Epidermal melanocyte (primary cell): ENCODE results near the gene TYW1.
A peak's percentile ranks its signal among the peaks of the same experiment; 100 is the strongest.
"Not testable (repeated sequence)": the region's sequence is repeated elsewhere in the genome, so short reads cannot be mapped to it uniquely, and the experiment has no call there.

Experiments used
- DNase-seq: peaks from one replicate; pipeline ENCODE4 v3.0.0; 2011; ENCODE audit warnings: low spot score; ENCODE audit not compliant: insufficient read length

The TYW1 gene

DNA sequence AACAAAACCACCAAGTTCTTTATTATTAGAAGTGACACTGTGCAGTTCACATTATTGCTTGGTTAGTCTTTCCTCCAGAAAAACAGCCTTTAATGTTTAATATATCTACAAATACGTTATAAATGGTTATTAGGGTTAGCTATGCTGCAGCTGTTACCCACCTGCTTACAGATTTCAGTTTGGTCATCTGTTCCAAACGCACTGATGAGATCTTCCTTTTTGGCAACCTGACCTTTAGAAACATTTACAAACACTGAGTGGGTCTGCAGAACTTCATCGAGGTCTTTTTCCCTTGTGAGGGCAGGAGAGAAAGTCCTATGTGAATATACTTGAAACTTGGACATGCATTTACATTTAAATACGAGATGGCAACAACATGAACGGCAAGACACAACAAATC, 2.6 kb upstream of the TYW1 start:
- not testable (repeated sequence) for DNase-seq

DNA sequence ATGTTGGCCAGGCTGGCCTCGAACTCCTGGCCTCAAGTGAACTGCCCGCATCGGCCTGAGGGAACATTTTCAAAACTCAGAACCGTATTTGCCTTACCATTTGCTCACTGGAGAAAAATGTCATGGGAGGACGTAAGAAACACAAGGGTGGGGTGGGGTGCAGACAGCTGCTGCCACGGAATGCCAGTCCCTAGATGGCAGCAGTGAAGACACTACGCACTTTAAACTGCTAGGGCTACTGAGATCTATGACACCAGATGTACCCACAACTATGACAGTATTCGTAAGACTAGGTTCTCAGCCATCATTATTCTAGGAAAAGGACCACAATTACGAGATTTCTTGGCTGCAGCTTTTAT, 2.0 kb upstream of the TYW1 start:
- not testable (repeated sequence) for DNase-seq

GRCh38 chr7:66995050-66995776, 1.4 kb upstream of the TYW1 start, which contains the start of gene SBDS:
TSS of gene SBDS (minus strand) at chr7:66995586. CDS start at chr7:66995417, 169 bp downstream.
- DNase-seq = peak; percentile 21

DNA sequence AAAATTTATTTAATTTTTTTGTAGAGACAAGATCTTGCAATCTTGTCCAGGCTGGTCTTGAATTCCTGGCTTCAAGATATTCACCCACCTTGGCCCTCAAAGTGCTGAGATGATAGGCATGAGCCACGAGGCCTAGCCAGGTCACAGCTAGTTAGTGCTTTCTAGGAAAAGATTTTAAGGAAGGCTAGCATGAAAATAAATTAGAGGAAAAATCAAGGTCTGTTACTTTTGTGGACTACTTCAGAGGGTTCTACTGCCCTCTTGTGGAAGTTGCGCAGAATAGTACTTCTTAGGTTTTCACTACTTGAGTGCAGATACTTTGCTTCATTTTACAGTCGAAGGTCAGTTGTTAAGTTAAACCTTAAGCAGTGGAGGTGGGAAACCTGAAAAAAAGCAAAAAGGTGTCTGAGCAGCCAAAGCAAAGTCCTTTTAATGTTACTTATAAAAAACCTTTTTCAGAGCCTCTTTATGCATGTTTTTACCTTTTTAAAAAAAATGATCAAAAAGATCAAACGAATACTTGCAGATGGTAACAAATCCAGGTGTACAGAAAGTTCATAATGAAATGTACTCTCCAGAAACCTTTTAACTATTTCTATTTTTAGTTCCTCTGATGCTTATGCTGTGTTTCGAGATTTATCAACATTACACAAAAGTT, 4.1 kb downstream of the TYW1 start:
- DNase-seq = not testable (repeated sequence)

DNA sequence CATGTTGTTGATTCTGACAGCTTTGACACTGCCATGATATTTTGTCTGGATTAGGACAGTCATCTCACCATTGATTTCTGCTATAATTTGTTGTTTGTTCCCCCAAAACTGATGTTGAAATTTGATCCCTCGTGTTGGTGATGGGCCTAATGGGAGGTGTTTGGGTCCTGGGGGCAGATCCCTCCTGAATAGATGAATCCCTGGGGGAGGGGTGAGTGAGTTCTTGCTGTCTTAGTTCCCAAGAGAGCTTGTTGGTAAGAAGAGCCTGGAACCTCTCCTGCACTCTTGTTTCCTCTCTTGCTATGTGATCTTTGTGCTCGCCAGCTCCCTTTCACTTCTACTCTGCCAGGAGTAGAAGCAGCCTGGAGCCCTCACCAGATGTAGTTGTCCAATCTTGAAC, 7.5 kb downstream of the TYW1 start:
- DNase-seq = not testable (repeated sequence)

DNA sequence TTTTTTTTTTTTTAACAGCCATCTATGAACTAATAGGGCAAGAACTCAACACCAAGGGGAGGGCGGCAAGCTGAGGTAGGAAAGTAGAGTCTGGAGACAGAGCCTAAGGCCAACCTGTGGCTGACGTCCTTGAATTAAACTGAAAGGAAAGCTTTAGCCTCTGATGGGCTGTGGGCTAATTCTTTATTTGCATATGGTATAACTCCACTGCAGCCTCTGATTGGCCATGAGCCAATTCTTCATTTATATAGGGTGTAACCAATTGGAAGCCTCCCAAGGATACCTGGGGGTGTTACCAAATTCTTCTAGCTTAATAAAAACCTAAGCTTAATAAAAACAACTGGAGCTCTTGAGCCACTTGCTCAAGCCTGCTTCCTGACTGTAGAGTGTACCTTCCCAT, 10.3 kb downstream of the TYW1 start:
- DNase-seq = no peak

GRCh38 chr7:67008260-67008659, 11.6 kb downstream of the TYW1 start:
- no peak for DNase-seq

DNA sequence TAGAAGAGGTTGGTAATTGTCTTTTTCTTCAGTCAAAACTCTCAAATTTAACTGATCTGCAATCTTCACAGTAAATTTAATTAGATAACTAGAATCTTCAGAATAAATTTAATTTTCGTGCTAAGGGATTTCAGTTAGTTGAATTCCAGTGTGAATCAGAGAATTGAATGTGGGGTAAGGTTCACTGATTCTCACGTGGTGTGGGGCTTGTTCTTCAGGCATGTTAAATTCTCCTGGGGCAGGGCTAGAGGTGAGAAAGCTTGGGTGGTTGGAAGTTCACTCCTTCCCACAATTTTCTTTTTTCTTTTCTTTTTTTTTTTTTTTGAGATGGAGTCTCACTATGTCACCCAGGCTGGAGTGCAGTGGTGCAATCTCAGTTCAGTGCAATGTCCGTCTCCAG, 13.0 kb downstream of the TYW1 start:
- not testable (repeated sequence) for DNase-seq

- DNase-seq = not testable (repeated sequence)
Observed at GRCh38 chr7:67014076-67014622, 17.5 kb downstream of the TYW1 start.

DNA sequence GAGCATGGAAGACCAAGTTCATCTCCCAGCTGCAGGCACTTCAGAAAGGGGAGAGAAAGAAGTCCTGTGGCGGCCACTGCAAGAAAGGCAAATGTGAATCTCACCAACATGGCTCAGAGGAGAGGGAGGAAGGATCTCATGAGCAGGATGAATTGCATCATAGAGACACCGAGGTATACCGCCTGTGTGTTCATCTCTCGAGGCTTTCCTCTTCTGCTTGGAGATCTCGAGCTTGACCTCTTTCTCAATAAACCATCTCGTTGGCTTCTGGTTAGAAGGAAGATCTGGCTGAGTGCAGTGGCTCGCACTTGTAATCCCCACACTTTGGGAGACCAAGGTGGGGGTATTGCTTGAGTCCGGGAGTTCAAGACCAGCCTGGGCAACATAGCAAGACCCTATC, 21.3 kb downstream of the TYW1 start:
- not testable (repeated sequence) for DNase-seq

- no peak for DNase-seq
Observed at GRCh38 chr7:67018940-67019339, 22.3 kb downstream of the TYW1 start.

- no peak for DNase-seq
Observed at GRCh38 chr7:67019562-67020390, 23.1 kb downstream of the TYW1 start.

GRCh38 chr7:67021260-67021659, 24.6 kb downstream of the TYW1 start:
- no peak for DNase-seq

- DNase-seq = no peak
Observed at GRCh38 chr7:67022511-67022910, 25.9 kb downstream of the TYW1 start.

GRCh38 chr7:67025459-67025858, 28.8 kb downstream of the TYW1 start:
- not testable (repeated sequence) for DNase-seq

DNA sequence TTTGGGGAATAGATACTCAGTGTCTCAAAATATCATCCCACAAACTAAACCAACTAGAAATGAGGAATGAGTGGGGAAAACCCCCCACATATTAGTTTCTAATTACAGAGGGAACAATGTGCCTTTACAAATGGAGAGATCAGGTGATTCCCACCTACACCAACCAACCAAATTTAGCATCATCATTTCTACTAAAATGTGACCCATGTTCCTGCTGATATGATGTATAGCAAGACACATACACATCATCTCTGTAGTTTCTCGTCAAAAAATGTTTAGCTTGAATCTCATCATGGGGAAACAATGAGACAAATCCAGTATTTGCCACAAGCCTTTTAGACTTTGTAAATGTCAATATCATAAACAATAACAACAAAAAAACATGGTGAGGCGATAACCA, 35.1 kb downstream of the TYW1 start:
- not testable (repeated sequence) for DNase-seq

GRCh38 chr7:67033251-67033650, 36.6 kb downstream of the TYW1 start:
- no peak for DNase-seq

DNA sequence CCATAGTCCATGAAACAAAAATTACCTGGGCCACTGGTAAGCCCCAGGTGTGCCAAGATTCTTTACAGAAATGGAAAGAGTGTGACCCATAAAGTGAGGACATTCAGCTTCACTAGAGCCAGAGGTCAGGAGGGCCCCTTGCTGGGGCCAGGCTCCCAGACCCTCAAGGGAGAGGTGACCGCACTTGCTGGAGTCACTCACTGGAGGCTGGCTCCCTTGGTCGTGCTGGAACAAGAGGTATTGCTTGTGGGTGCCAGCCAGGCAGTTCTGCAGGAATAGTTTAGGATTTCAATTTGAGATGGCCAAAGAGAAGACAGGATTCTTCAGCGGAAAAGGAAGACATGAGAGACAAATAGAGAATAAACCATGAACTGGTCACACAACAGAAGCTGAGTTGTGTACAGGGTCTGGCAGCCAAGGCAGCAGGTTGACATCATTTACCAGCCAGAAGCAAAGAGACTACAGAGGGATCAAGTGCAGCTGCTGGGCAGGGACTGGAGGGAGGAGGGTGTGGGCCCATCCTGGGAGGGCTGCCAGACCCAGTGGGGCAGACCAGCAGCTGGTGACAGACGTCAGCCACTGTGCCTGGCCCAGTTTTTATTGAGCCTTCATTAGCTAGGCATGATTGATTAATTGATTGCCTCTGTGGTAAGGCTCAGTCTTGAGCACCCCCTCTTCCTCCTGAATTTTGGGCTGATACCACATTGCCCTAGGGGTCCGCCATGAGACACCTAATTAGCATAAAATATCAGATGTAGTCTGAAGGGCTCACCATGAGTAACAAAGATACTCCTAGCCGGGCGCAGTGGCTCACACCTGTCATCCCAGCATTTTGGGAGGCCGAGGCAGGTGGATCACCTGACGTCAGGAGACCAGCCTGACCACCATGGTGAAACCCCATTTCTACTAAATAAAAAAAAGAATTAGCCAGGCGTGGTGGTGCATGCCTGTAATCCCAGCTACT, 40.1 kb downstream of the TYW1 start:
- DNase-seq = not testable (repeated sequence)

DNA sequence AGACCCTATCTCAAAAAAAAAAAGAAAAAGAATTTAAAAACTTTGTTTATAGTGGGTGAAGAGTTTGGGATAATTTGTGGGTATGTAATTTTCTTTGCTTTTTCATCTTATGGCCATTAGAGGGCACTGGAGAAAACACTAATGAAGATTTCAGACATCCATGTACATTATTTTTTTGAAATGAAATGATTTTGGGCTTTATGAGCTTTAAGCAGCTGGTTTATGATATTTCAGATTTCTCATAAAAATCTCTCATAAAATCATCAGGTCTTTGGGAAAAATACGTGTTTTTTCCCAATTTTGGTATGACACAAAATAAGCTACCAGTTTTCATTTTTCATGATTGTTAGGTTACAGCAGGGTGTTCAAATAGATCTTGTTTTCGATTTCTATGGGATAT, 44.2 kb downstream of the TYW1 start:
- DNase-seq = not testable (repeated sequence)

GRCh38 chr7:67042781-67043558, 46.3 kb downstream of the TYW1 start:
- DNase-seq = not testable (repeated sequence)
